ENCODE measurements around the gene AGRP. TPM values are rescaled to one million over a fixed set of nuclear protein-coding genes. Genes with fewer than 3 reads are reported as not detected.

Gene AGRP
- total RNA-seq, 1 donor from 2014 or later, result not detected

- Mint-ChIP-seq H3K27ac (peak within 1 kb of the TSS; percentile 88), H3K9me3 (no peaks in the 10 kb centered on the region), H3K27me3 (peaks cover 22% of the 10 kb centered on the region), H3K36me3 (no peaks in the 10 kb centered on the region), H3K4me3 (peak within 1 kb of the TSS; percentile 95), H3K4me1 (ENCODE audit: unreplicated experiment) (peaks cover 25% of the 10 kb centered on the region)
- peak; percentile 68 for DNase-seq (ENCODE audit: extremely low spot score, unreplicated experiment)
- TF ChIP-seq CTCF (conservative IDR thresholded peaks at IDR 0.05), result no peak
Measured at GRCh38 chr16:67528222-67528869, 45.0 kb upstream of the AGRP start, which contains the start of gene RIPOR1. TSS of gene RIPOR1 (plus strand) at chr16:67528829. CDS start at chr16:67538447, 9,618 bp downstream.

- TF ChIP-seq CTCF (conservative IDR thresholded peaks at IDR 0.05), result no peak
- no peak for DNase-seq (ENCODE audit: extremely low spot score, unreplicated experiment)
- Mint-ChIP-seq H3K4me3 (peak overlapping the region; percentile 65), H3K4me1 (ENCODE audit: unreplicated experiment) (peaks cover 17% of the 10 kb centered on the region), H3K27me3 (peaks cover 17% of the 10 kb centered on the region), H3K36me3 (no peaks in the 10 kb centered on the region), H3K9me3 (no peaks in the 10 kb centered on the region), H3K27ac (peak overlapping the region; percentile 86)
Measured at GRCh38 chr16:67526149-67526791, 42.9 kb upstream of the AGRP start.

GRCh38 chr16:67525176-67525860 is 42.0 kb upstream of the AGRP start:
- Mint-ChIP-seq H3K27ac (peak overlapping the region; percentile 86), H3K4me1 (ENCODE audit: unreplicated experiment) (peaks cover 15% of the 10 kb centered on the region), H3K9me3 (no peaks in the 10 kb centered on the region), H3K4me3 (peak overlapping the region; percentile 7), H3K36me3 (no peaks in the 10 kb centered on the region), H3K27me3 (peaks cover 17% of the 10 kb centered on the region)
- no peak for TF ChIP-seq CTCF (conservative IDR thresholded peaks at IDR 0.05)
- DNase-seq (ENCODE audit: extremely low spot score, unreplicated experiment), result no peak

- H3K27ac Mint-ChIP-seq, result peak overlapping the region; percentile 99
- peaks cover 13% of the 10 kb centered on the region for H3K27me3 Mint-ChIP-seq
- H3K9me3 Mint-ChIP-seq, result no peaks in the 10 kb centered on the region
Measured at GRCh38 chr16:67521095-67521804, 37.9 kb upstream of the AGRP start.

More at GRCh38 chr16:67521095-67521804, 37.9 kb upstream of the AGRP start:
- Mint-ChIP-seq H3K4me3 (peak overlapping the region; percentile 91), H3K36me3 (no peaks in the 10 kb centered on the region), H3K4me1 (ENCODE audit: unreplicated experiment) (peaks cover 16% of the 10 kb centered on the region)
- DNase-seq (ENCODE audit: extremely low spot score, unreplicated experiment), result peak; percentile 98
- TF ChIP-seq CTCF (conservative IDR thresholded peaks at IDR 0.05), result peak; percentile 82

All from type B pancreatic cell (in vitro differentiated cells).